Esophagus muscularis mucosa (tissue), 4 donors: ENCODE results near the gene AASDH. TPM values are rescaled to one million over a fixed set of nuclear protein-coding genes. Genes with fewer than 3 reads are reported as not detected.
"Not testable (repeated sequence)": the region's sequence is repeated elsewhere in the genome, so short reads cannot be mapped to it uniquely, and the experiment has no call there.

Source experiments
- DNase-seq: peaks from one replicate; pipeline ENCODE4 v3.0.0-alpha.2; 2017; ENCODE audit errors: extremely low spot score
- H3K27ac ChIP-seq, 4 donors: fragments of 200-600 bp; sonication (generic); replicated peaks in 1 of 4; 1 replicate in 3 of 4; 2 replicates in 1 of 4; pipeline ENCODE4 v1.5.1; 2016 to 2019; ENCODE audit warnings: mild to moderate bottlenecking in 1 of 4
- H3K27me3 ChIP-seq, 4 donors: fragments of 200-600 bp; sonication (generic); one replicate each; pipeline versions ENCODE4 v1.5.1 to v1.6.0; 2016 to 2019
- H3K36me3 ChIP-seq, 4 donors: fragments of 200-600 bp; sonication (generic); one replicate each; pipeline ENCODE4 v1.5.1; 2016 to 2019
- H3K4me1 ChIP-seq, 4 donors: fragments of 200-600 bp; sonication (generic); one replicate each; pipeline ENCODE4 v1.5.1; 2016 to 2019
- H3K4me3 ChIP-seq, 4 donors: fragments of 200-600 bp; sonication (generic); 1 replicate in 2 of 4; 2 replicates in 2 of 4; pipeline ENCODE4 v1.5.1; 2016 to 2019; ENCODE audit warnings: mild to moderate bottlenecking in 4 of 4, moderate library complexity in 1 of 4
- H3K9me3 ChIP-seq, 4 donors: fragments of 200-600 bp; sonication (generic); 1 replicate in 3 of 4; 2 replicates in 1 of 4; pipeline ENCODE4 v1.5.1; 2016 to 2019
- EP300 ChIP-seq: sonication (generic); formaldehyde crosslinking; IDR thresholded peaks from one replicate; pipeline ENCODE4 v1.6.1; 2017; ENCODE audit warnings: antibody characterized with exemption
- POLR2A ChIP-seq: fragments of 450-650 bp; IDR thresholded peaks from one replicate; pipeline ENCODE4 v1.6.1; 2017; ENCODE audit warnings: antibody characterized with exemption, moderate library complexity, mild to moderate bottlenecking, low read depth
- POLR2AphosphoS5 ChIP-seq, 2 donors: sonication (generic); formaldehyde crosslinking; IDR thresholded peaks; one replicate each; pipeline ENCODE4 v1.6.1; 2017; ENCODE audit warnings: antibody characterized with exemption in 2 of 2
- WGBS: methylation state at CpG from one replicate; pipeline ENCODE4 v1.1.5; 2018; 5-methylcytosine and 5-hydroxymethylcytosine counted together
- intact Hi-C: fragments of 100-400 bp; cut with DNase I; formaldehyde crosslinking; loops from one replicate; pipeline ENCODE4 v1.15.1; 2023
- total RNA-seq, 4 donors: library from RNA; depleted of rRNA; stranded (reverse); fragments of >200 nt; gene quantifications; one replicate each; pipeline versions ENCODE4 v1.1.0 to v1.2.1, GENCODE V29; 2016
- TF ChIP-seq, protein P1 (sequence below), 3 experiments: fragments of 200-600 bp in 2 of 3; fragments of 450-650 bp in 1 of 3; sonication (generic) in 2 of 3; IDR thresholded peaks; one replicate each; pipeline ENCODE4 v1.5.1; 2017 to 2019; ENCODE audit warnings: antibody characterized with exemption in 3 of 3, mild to moderate bottlenecking in 2 of 3, moderate library complexity in 1 of 3

Gene AASDH
- total RNA-seq, 4 donors from 2014 or later = 5.2 to 9.3 (median 6.3) TPM

DNA sequence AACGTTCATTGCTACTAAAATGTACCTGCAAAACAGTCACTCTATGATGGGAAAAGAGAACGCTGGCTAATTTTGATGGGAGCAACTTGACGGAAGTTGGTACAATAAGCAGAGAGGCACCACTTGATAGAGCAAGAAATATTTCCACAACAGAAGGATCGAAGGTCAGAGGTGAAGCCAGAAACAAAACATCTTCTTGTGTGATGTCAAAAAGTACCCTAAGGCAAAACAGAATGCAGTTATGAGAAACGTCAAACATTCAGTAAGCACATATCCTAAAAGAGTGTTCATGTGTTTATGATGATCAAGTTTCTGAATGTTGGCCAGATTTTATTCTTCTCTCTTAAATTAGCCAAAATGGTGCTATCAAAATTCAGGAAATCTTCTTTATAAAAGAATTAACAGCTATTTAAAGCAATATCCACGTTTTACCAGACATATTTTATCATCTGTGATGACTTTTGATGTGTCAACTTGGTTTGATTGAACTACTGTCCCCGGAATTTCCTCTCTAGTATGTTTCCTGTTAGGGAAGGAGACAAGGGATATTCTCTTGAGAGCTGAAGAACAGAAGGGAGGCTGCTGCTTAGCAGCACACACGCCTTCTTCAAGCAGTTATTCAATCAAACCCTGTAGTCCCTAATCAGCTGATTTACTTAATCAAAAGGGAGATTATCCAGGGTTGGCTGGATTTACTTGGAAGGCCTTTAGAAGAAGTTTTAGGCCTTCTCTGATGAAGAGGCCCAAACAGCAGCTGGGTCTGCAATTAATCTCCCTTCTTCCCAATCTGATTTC, 15.7 kb downstream of the AASDH start:
- no peak overlapping the region for H3K27ac ChIP-seq
- no peaks in the 10 kb centered on the region for H3K4me1 ChIP-seq
- no peaks in the 10 kb centered on the region for H3K27me3 ChIP-seq

DNA sequence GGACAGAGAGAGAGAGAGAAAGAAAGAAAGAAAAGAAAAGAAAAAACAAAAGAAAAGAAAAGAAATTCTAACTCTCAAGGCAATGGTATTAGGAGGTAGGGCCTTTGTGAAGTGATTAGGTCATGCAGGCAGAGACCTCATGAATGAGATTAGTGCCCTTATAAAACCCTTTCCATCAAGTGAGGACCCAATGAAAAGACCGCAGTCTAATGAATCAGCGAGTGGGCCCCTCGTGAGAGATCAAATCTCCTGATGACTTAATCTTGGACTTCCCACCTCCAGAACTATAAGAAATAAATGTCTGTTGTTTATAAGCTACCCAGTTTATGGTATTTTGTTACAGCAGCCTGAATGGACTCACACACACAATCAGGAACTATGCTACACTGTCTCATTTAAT, 16.9 kb downstream of the AASDH start:
- no peak overlapping the region for H3K4me3 ChIP-seq
- no peak overlapping the region for H3K27ac ChIP-seq
- H3K9me3 ChIP-seq = no peaks in the 10 kb centered on the region
- no peaks in the 10 kb centered on the region for H3K4me1 ChIP-seq
- WGBS = 96% methylated on average over 3 of the region's 3 CpGs
- intact Hi-C loops = no loop called here
- TF ChIP-seq POLR2A (no peak), EP300 (no peak), POLR2AphosphoS5 (IDR thresholded peaks at IDR 0.05) (no peak)
- TF ChIP-seq, protein P1, sequence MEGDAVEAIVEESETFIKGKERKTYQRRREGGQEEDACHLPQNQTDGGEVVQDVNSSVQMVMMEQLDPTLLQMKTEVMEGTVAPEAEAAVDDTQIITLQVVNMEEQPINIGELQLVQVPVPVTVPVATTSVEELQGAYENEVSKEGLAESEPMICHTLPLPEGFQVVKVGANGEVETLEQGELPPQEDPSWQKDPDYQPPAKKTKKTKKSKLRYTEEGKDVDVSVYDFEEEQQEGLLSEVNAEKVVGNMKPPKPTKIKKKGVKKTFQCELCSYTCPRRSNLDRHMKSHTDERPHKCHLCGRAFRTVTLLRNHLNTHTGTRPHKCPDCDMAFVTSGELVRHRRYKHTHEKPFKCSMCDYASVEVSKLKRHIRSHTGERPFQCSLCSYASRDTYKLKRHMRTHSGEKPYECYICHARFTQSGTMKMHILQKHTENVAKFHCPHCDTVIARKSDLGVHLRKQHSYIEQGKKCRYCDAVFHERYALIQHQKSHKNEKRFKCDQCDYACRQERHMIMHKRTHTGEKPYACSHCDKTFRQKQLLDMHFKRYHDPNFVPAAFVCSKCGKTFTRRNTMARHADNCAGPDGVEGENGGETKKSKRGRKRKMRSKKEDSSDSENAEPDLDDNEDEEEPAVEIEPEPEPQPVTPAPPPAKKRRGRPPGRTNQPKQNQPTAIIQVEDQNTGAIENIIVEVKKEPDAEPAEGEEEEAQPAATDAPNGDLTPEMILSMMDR (IDR thresholded peaks at IDR 0.05) = no peak
- DNase-seq = no peak
- no peaks in the 10 kb centered on the region for H3K27me3 ChIP-seq
- H3K36me3 ChIP-seq = peaks cover 0 to 31% (median 10%) of the 10 kb centered on the region in 4 donors

More for the DNA sequence above, 15.7 kb downstream of the AASDH start:
- TF ChIP-seq, protein P1 (IDR thresholded peaks at IDR 0.05) = no peak
- TF ChIP-seq POLR2A (no peak), EP300 (no peak), POLR2AphosphoS5 (IDR thresholded peaks at IDR 0.05) (no peak)
- intact Hi-C loops = no loop called here
- no peak overlapping the region for H3K4me3 ChIP-seq
- DNase-seq = no peak
- WGBS = 66% methylated on average over 8 of the region's 8 CpGs
- H3K36me3 ChIP-seq = peaks cover 0 to 31% (median 10%) of the 10 kb centered on the region in 4 donors
- H3K9me3 ChIP-seq = no peaks in the 10 kb centered on the region

DNA sequence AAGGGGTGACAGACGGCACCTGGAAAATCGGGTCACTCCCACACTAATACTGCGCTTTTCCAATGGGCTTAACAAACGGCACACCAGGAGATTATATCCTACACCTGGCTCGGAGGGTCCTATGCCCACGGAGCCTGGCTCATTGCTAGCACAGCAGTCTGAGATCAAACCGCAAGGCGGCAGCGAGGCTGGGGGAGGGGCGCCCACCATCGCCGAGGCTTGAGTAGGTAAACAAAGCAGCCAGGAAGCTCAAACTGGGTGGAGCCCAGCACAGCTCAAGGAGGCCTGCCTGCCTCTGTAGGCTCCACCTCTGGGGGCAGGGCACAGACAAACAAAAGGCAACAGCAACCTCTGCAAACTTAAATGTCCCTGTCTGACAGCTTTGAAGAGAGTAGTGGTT, 24.3 kb downstream of the AASDH start:
- H3K36me3 ChIP-seq = peaks cover 0 to 35% (median 13%) of the 10 kb centered on the region in 4 donors
- intact Hi-C loops, H3K9me3 ChIP-seq, DNase-seq, H3K27ac ChIP-seq, H3K4me1 ChIP-seq, H3K4me3 ChIP-seq, H3K27me3 ChIP-seq: not testable (repeated sequence)
- 93% methylated on average over 10 of the region's 12 CpGs for WGBS

DNA sequence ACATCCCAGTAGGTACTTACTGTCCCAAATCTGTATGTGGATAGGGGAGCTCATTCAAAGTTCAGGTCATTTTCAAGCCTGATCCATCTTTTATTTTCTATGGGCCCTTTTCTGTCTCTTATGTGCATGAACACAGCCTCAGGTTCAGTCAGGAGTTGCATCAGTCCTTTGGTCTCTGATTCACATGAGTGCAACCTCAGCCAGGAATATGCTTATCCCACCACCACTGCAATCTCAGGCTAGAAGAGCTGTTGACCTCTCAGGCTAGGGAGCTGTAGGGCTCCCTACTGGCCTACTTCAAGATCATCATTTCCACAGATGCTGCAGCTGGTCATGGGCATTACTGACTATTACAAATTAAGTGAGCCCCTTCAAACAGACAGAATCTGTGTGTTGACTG, 27.2 kb downstream of the AASDH start:
- intact Hi-C loops = no loop called here
- Histone ChIP-seq H3K36me3 (peaks cover 0 to 40% (median 19%) of the 10 kb centered on the region in 4 donors), H3K27ac (no peak overlapping the region), H3K4me1 (no peaks in the 10 kb centered on the region), H3K9me3 (no peaks in the 10 kb centered on the region), H3K4me3 (no peak overlapping the region), H3K27me3 (no peaks in the 10 kb centered on the region)
- TF ChIP-seq, protein P1 (IDR thresholded peaks at IDR 0.05) = no peak
- TF ChIP-seq POLR2AphosphoS5 (IDR thresholded peaks at IDR 0.05) = no peak
- no peak for TF ChIP-seq POLR2A
- TF ChIP-seq EP300 = no peak
- DNase-seq = no peak

DNA sequence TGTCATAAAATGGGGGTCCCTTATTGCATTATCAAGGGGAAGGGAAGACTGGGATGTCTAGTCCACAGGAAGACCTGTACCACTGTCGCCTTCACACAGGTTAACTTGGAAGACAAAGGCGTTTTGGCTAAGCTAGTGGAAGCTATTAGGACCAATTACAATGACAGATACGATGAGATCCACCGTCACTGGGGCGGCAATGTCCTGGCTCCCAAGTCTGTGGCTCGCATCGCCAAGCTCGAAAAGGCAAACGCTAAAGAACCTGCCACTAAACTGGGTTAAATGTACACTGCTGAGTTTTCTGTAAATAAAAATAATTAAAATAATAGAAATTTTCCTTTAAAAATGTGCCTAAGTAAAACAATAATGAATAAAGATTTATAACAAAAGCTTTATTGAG, 30.6 kb downstream of the AASDH start:
- Histone ChIP-seq H3K4me3 (no peak overlapping the region), H3K9me3 (no peaks in the 10 kb centered on the region), H3K27ac (no peak overlapping the region), H3K36me3 (peaks cover 4 to 49% (median 32%) of the 10 kb centered on the region in 4 donors), H3K4me1 (no peaks in the 10 kb centered on the region), H3K27me3 (no peaks in the 10 kb centered on the region)
- intact Hi-C loops = no loop called here
- no peak for DNase-seq
- WGBS = 97% methylated on average over 9 of the region's 9 CpGs
- TF ChIP-seq POLR2A = no peak
- TF ChIP-seq POLR2AphosphoS5 (IDR thresholded peaks at IDR 0.05) = no peak
- TF ChIP-seq EP300 = no peak
- TF ChIP-seq, protein P1 (IDR thresholded peaks at IDR 0.05) = no peak
